A673 (cell line): ENCODE results near the gene NFS1.

Experiments
- CTCF ChIP-seq: fragments of 300-800, 200-600 bp; sonication (generic); conservative IDR thresholded peaks from 2 replicates; pipeline ENCODE4 v1.5.1; 2017; ENCODE audit warnings: low read depth, mild to moderate bottlenecking, antibody characterized with exemption, low read length, moderate library complexity, mixed read lengths
- EZH2 ChIP-seq: fragments of 200-600 bp; sonication (generic); IDR thresholded peaks from 2 replicates; pipeline ENCODE4 v1.6.1; 2017; ENCODE audit warnings: borderline replicate concordance, low read depth, mild to moderate bottlenecking, mixed read lengths, antibody characterized with exemption, low read length; ENCODE audit not compliant: poor library complexity, severe bottlenecking

DNA sequence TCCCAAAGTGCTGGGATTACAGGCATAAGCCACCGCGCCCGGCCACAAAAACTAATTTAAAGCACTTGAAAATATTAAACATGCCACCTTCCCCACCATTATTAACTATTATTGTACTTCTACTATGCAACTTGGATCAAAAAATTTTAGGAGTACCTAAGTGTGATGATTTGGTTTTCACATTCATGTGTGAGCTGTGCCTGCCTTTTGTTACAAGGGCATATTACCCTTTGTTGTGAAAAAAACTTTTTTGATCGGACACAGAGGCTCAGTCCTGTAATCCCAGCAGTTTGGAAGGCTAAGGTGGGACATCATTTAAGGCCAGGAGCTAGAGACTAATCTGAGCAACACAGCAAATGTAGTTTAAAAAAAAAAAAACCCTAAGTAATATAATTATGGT is 17.2 kb upstream of the NFS1 start:
- TF ChIP-seq CTCF (no peak), EZH2 (no peak)
